ENCODE measurements around the gene GNRHR.

GNRHR gene

GRCh38 chr4:67700116-67700737 lies 54.0 kb downstream of the GNRHR start:
- no peak for DNase-seq

GRCh38 chr4:67699603-67700002 lies 54.6 kb downstream of the GNRHR start:
- no peak for DNase-seq

DNA sequence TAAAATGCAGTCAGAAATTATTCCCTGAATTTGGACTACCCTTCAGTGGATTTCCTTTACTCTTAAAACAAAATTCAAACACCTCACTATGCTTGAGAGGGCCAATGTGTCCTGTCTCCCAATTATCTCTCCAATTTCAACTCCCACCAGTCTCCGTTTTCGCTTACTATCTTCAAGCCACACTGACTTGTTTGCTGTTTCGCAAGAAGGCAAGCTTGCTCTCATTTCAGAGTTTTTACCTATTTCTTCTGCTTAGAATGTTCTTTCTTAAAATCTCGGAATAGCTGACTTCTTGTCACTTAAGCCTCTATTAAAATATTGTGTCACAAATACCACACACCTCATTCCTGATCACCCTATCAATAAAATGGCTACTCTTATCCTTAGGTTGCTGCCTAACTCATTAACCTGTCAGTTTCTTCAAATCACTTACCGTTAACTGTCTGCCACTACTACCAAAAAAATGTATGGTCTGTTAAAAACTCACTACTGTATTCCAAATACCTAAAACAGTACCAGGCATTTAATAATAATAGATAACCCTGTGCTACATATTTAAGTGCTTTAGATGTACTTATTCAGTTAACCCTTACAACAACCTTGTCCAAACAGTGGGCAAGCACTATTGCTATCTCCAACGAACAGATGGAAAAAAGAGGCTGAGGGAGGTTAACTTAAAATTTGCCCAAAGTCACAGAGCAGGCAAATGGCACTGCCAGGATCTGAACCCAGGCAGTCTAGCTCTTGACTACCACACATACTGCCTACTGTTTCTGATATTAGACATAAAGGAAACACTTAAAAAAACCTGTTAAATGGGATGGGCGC lies 56.1 kb downstream of the GNRHR start:
- DNase-seq, result no peak

- no peak for DNase-seq
These were observed 58.1 kb downstream of the GNRHR start for GRCh38 chr4:67696061-67696460.

GRCh38 chr4:67694662-67695061 lies 59.5 kb downstream of the GNRHR start:
- DNase-seq, result no peak

GRCh38 chr4:67691328-67691727 lies 62.9 kb downstream of the GNRHR start:
- DNase-seq, result no peak

Measured in hypothalamus (tissue), 51 donors.